CD4-positive, alpha-beta T cell treated with Interleukin-2 at 100 ng/mL for 4 hours (primary cell): ENCODE results near the gene KCNQ2.

ENCODE experiments used
- DNase-seq: peaks from one replicate; pipeline ENCODE4 v3.0.0-alpha.2; 2020; ENCODE audit warnings: low spot score

The KCNQ2 gene

GRCh38 chr20:63501818-63502670 lies 29.6 kb upstream of the KCNQ2 start:
- DNase-seq, result no peak

GRCh38 chr20:63500902-63501817 lies 28.7 kb upstream of the KCNQ2 start:
- no peak for DNase-seq

GRCh38 chr20:63500151-63500901 lies 27.9 kb upstream of the KCNQ2 start:
- no peak for DNase-seq

GRCh38 chr20:63499338-63499969 lies 27.0 kb upstream of the KCNQ2 start:
- no peak for DNase-seq

GRCh38 chr20:63498960-63499337 lies 26.5 kb upstream of the KCNQ2 start, which contains the start of gene EEF1A2:
TSS of gene EEF1A2 (minus strand) at chr20:63499083. CDS start at chr20:63497763, 1,320 bp downstream.
- DNase-seq, result peak; percentile 46

GRCh38 chr20:63497946-63498935 lies 25.8 kb upstream of the KCNQ2 start:
- no peak for DNase-seq

- DNase-seq, result no peak
Observed at GRCh38 chr20:63497138-63497945, 24.9 kb upstream of the KCNQ2 start.

GRCh38 chr20:63496596-63497120 lies 24.2 kb upstream of the KCNQ2 start:
- no peak for DNase-seq

- DNase-seq, result peak; percentile 76
Observed at GRCh38 chr20:63495741-63496595, 23.5 kb upstream of the KCNQ2 start.

- DNase-seq, result no peak
Observed at GRCh38 chr20:63495167-63495720, 22.8 kb upstream of the KCNQ2 start.

GRCh38 chr20:63494420-63495166 lies 22.1 kb upstream of the KCNQ2 start:
- no peak for DNase-seq

- DNase-seq, result no peak
Observed at GRCh38 chr20:63494084-63494419, 21.6 kb upstream of the KCNQ2 start.

GRCh38 chr20:63493563-63494020 lies 21.1 kb upstream of the KCNQ2 start:
- no peak for DNase-seq

- DNase-seq, result no peak
Observed at GRCh38 chr20:63492982-63493381, 20.5 kb upstream of the KCNQ2 start.

- no peak for DNase-seq
Observed at GRCh38 chr20:63492518-63492917, 20.1 kb upstream of the KCNQ2 start.

- no peak for DNase-seq
Observed at GRCh38 chr20:63491635-63492230, 19.3 kb upstream of the KCNQ2 start.

- DNase-seq, result no peak
Observed at GRCh38 chr20:63491078-63491477, 18.6 kb upstream of the KCNQ2 start.
